ENCODE results near the gene ATP8A2.
A peak's percentile ranks its signal among the peaks of the same experiment; 100 is the strongest.

The ATP8A2 gene

GRCh38 chr13:25890671-25891212 lies 519.0 kb downstream of the ATP8A2 start:
- H3K27ac ChIP-seq: no peak overlapping the region
- DNase-seq (ENCODE audit: low read depth, low spot score): no peak

DNA sequence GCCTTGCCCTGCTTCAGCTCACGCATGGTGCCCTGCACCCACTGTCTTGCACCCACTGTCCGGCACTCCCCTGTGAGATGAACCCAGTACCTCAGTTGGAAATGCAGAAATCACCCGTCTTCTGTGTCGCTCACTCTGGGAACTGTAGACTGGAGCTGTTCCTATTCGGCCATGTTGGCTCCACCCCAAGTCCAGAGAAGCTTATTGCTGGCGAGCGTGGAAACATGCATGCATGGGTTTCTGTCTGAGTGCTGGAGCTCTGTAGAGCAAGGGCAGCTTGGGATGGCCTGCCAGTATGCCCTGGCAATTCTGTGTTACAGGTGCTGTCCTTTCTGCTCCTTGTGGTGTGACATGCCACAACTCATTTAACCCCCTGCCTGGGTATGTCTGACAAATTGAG lies 527.2 kb downstream of the ATP8A2 start:
- no peak overlapping the region for H3K27ac ChIP-seq
- no peak for DNase-seq (ENCODE audit: low read depth, low spot score)

- no peak for DNase-seq (ENCODE audit: low read depth, low spot score)
- no peak overlapping the region for H3K27ac ChIP-seq
Measured at GRCh38 chr13:25899464-25899863, 527.7 kb downstream of the ATP8A2 start.

GRCh38 chr13:25899952-25900351 lies 528.2 kb downstream of the ATP8A2 start:
- H3K27ac ChIP-seq: no peak overlapping the region
- DNase-seq (ENCODE audit: low read depth, low spot score): no peak

GRCh38 chr13:25901460-25902376 lies 529.9 kb downstream of the ATP8A2 start:
- peak; percentile 93 for DNase-seq (ENCODE audit: low read depth, low spot score)

DNA sequence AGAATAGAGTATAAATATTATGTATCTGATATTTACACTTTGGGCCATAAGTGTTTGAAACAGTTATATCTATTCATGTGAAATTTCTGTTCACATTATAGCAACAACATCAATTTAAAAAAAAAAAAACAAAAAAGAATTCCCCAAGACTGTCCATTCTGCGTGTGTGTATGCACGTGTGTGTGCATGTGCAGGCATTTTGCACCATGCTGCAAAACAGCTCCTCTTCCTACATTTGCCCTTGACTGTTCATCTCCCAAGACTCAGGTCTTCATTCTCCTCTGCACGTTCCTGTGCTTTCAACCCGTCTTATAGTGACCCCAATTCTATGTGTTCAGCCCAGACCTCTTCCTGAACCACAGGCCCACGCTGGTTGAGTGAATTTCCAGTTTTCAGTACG lies 530.7 kb downstream of the ATP8A2 start:
- DNase-seq (ENCODE audit: low read depth, low spot score): no peak
- peak overlapping the region; percentile 74 for H3K27ac ChIP-seq

More at GRCh38 chr13:25901460-25902376, 529.9 kb downstream of the ATP8A2 start:
- H3K27ac ChIP-seq: peak overlapping the region; percentile 74

DNA sequence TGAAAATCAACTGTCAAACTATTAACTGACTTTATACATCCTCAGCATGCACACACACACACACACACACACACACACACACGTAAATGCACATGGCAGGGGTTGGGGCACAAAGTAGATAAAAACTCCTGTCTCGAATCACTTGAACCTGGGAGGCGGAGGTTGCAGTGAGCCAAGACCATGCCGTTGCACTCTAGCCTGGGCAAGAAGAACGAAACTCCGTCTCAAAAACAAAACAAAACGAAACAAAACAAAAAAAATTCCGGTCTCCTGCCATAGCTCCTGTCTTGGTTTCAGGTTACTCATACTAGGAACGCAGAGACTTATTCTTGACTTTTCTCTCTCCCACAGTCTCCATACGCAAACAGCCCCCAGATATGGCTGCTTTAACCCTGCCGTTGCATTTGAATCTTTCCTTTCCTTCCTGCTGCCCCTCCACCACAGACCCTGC lies 531.1 kb downstream of the ATP8A2 start:
- DNase-seq (ENCODE audit: low read depth, low spot score): no peak
- H3K27ac ChIP-seq: no peak overlapping the region

DNA sequence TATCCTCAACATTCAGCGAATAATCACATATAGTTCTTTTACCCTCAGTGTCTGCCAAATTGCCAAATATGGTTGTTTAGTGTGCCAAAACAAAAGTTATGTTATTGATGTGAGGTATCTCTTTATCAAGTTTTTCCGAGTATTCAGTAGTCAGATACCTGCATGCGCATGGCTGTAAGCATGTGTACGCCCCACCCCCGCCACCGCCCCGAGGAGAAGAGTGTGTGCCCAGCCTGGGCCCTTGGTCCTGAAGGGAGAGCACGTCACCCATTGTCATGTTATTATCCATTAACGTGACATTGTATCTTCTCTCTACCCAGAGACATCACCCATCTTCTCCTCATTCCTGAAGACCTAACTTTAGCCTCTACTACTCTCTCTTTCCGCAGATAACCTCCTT lies 533.1 kb downstream of the ATP8A2 start:
- DNase-seq (ENCODE audit: low read depth, low spot score): no peak
- H3K27ac ChIP-seq: no peak overlapping the region

DNA sequence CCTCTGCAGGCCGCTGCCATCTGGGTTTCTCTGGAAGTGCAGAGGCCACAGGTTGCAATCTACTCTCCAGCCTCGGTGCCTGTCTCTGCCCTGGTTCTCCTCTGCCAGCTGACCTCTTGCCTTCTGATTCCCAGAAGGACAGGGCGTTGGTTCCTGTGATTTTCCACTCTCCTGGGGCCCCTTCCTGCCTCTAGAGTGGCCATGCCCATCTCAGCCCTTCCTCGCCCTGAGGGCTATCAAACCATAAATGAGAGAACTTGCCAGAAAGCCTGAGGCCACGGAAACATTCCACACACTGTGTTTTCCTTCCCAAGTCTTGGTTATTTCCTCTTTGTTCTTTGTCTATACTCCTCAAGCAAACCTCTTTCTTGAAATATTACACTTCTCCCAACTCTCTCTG lies 533.8 kb downstream of the ATP8A2 start:
- no peak overlapping the region for H3K27ac ChIP-seq
- no peak for DNase-seq (ENCODE audit: low read depth, low spot score)

DNA sequence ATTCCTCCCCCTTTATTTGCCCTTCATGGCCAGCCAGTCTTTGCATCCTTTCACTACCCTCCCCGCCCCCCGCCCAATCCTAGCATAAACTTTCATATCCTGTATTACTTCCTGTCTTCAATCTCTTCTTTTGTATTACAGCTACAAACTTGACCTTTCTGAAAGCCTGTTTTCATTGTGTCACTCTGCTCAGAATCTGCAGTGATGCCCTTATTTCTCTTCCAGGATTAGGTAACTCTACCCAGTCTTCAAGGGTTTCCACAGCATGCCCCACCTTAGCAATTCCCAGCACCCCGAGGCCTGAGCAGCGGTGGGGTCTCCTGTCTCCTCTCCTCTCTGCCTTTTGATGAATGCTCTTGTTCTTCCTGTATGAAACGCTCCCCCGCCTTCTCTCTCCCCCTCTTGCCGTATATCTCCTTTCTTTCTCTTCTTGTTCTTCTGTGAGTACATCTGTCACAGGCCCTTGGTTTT lies 534.5 kb downstream of the ATP8A2 start:
- H3K27ac ChIP-seq: no peak overlapping the region
- no peak for DNase-seq (ENCODE audit: low read depth, low spot score)

DNA sequence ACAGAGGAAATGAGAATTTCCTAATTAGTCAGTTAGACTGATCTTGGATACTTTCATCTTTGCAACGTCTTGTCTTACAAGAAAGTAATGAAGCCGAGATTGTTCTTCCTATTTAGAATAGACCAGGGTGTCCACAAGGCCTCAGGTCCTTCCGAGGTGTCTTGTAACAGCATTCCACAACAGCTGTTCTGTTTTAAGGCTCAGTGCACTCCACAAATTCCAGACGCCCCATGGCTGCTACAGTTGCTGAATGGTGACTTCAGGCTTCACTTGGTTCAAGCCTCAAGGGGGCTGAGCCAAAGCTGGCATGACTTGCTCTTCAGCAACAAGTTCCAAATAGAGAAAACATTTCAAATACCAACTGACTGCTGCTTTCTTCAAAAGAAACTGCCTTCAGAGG lies 536.6 kb downstream of the ATP8A2 start:
- no peak for DNase-seq (ENCODE audit: low read depth, low spot score)
- H3K27ac ChIP-seq: no peak overlapping the region

DNA sequence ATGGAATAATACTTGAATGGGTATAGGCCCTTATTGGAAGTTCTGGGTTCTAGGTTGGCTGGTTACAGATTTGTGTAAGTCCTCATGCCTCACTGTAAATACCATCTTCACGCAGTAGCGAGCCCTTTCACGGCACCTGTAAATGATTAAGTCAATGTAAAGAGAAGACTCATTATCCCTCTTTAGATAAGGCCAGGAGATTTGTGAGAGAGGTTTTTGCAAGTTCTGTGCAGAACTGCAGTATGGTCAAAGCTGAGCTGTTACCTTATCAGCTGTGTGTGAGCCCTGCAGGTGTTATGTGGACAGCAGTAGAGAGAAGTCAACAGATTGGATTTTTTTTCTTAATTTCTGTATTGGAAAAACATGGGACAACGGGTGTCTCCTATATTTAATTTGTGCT lies 538.5 kb downstream of the ATP8A2 start:
- no peak for DNase-seq (ENCODE audit: low read depth, low spot score)
- no peak overlapping the region for H3K27ac ChIP-seq

- no peak for DNase-seq (ENCODE audit: low read depth, low spot score)
- no peak overlapping the region for H3K27ac ChIP-seq
Measured at GRCh38 chr13:25910991-25911419, 539.2 kb downstream of the ATP8A2 start.

- H3K27ac ChIP-seq: no peak overlapping the region
- no peak for DNase-seq (ENCODE audit: low read depth, low spot score)
Measured at GRCh38 chr13:25912961-25913360, 541.2 kb downstream of the ATP8A2 start.

GRCh38 chr13:25915840-25916518 lies 544.2 kb downstream of the ATP8A2 start:
- H3K27ac ChIP-seq: no peak overlapping the region
- DNase-seq (ENCODE audit: low read depth, low spot score): no peak

- H3K27ac ChIP-seq: no peak overlapping the region
- DNase-seq (ENCODE audit: low read depth, low spot score): no peak
Measured at GRCh38 chr13:25920277-25920676, 548.5 kb downstream of the ATP8A2 start.

- H3K27ac ChIP-seq: no peak overlapping the region
Measured at GRCh38 chr13:25920931-25921330, 549.2 kb downstream of the ATP8A2 start.

GRCh38 chr13:25922376-25922775 lies 550.6 kb downstream of the ATP8A2 start:
- no peak overlapping the region for H3K27ac ChIP-seq

More at GRCh38 chr13:25920931-25921330, 549.2 kb downstream of the ATP8A2 start:
- no peak for DNase-seq (ENCODE audit: low read depth, low spot score)

GRCh38 chr13:25923217-25924085 lies 551.7 kb downstream of the ATP8A2 start:
- H3K27ac ChIP-seq: no peak overlapping the region
- DNase-seq (ENCODE audit: low read depth, low spot score): no peak

More at GRCh38 chr13:25922376-25922775, 550.6 kb downstream of the ATP8A2 start:
- no peak for DNase-seq (ENCODE audit: low read depth, low spot score)

DNA sequence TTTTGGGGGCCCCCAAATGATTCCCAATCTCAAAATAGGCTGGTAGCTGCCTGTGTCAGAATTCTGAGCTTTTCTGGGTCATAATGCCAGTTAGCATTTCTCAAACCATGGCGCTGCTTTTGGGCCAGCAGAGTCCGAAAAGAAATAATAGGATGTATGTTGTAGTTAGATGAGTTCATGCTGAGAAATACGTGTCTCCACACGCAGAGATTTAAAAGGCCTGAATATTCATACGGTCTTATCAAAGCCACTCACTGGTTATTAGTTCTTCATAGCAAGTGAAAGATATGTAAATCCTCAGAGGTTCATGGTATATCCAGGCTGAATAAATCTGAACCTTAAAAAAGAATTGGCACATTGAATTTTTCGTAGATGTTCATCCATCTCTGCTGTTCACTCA lies 555.6 kb downstream of the ATP8A2 start:
- H3K27ac ChIP-seq: no peak overlapping the region
- no peak for DNase-seq (ENCODE audit: low read depth, low spot score)
